H1 (cell line): ENCODE measurements around the gene SHC1. TPM values are rescaled to one million over a fixed set of nuclear protein-coding genes. Genes with fewer than 3 reads are reported as not detected.

Experiments
- CTCF ChIA-PET: fragments of 300-600 bp; sonication (Branson Sonifier 250); formaldehyde crosslinking; loops from one replicate; lab custom pipeline; 2021; ENCODE audit not compliant: partially characterized antibody; lab: Charles Lee
- POLR2A ChIA-PET: fragments of 300-600 bp; sonication (Branson Sonifier 250); formaldehyde crosslinking; loops from one replicate; lab custom pipeline; 2021; ENCODE audit warnings: inconsistent platforms; ENCODE audit not compliant: partially characterized antibody; lab: Charles Lee
- DNase-seq, 2 experiments: peaks; one replicate each; pipeline versions ENCODE4 v3.0.0 to v3.0.0-alpha.2; 2010 to 2022; ENCODE audit warnings: low spot score in 2 of 2, low read depth in 1 of 2, mixed read lengths in 1 of 2
- FAIRE-seq: peaks from 2 replicates; lab custom pipeline; 2011; peaks lifted over from hg19 to GRCh38; lab: Jason Lieb, UNC
- H2AFZ ChIP-seq: 2 replicates; pipeline ENCODE4 v1.8.1; 2012; ENCODE audit warnings: low read length, inconsistent platforms
- H2AK5ac ChIP-seq: 2 replicates; pipeline ENCODE4 v1.6.1; 2013; ENCODE audit warnings: low read depth, low read length
- H2BK120ac ChIP-seq: replicated peaks from 2 replicates; pipeline ENCODE3; 2013; ENCODE audit warnings: low read depth, low read length, inconsistent platforms
- H2BK12ac ChIP-seq: 2 replicates; pipeline ENCODE4 v1.6.1; 2013; ENCODE audit warnings: low read depth, low read length
- H2BK15ac ChIP-seq: 2 replicates; pipeline ENCODE4 v1.6.1; 2013; ENCODE audit warnings: low read length
- H2BK20ac ChIP-seq: 2 replicates; pipeline ENCODE4 v1.6.1; 2013; ENCODE audit warnings: low read length
- H2BK5ac ChIP-seq: 2 replicates; pipeline ENCODE4 v1.6.1; 2013; ENCODE audit warnings: low read depth, low read length
- H3K14ac ChIP-seq: 2 replicates; pipeline ENCODE4 v1.6.1; 2013; ENCODE audit warnings: inconsistent platforms; ENCODE audit not compliant: insufficient read length
- H3K18ac ChIP-seq: 2 replicates; pipeline ENCODE4 v1.6.1; 2013; ENCODE audit warnings: low read length; ENCODE audit errors: extremely low read depth
- H3K23ac ChIP-seq: 2 replicates; pipeline ENCODE4 v1.6.1; 2013; ENCODE audit warnings: inconsistent platforms; ENCODE audit not compliant: insufficient read length
- H3K23me2 ChIP-seq: 2 replicates; pipeline ENCODE4 v1.6.1; 2013; ENCODE audit warnings: low read depth, low read length
- H3K27ac ChIP-seq: 2 replicates; pipeline ENCODE4 v1.6.1; 2011; ENCODE audit warnings: low read depth, low read length, inconsistent platforms
- H3K27me3 ChIP-seq, 4 experiments: replicated peaks in 1 of 4; 1 replicate in 1 of 4; 2 replicates in 3 of 4; pipeline versions ENCODE4 v1.6.1 to v1.8.1; 2011 to 2013; ENCODE audit warnings: low read length in 3 of 4, mild to moderate bottlenecking in 3 of 4, inconsistent platforms in 2 of 4, mixed read lengths in 2 of 4, moderate library complexity in 1 of 4; ENCODE audit not compliant: control insufficient read depth in 3 of 4, insufficient read depth in 3 of 4; ENCODE audit errors: extremely low read depth in 1 of 4
- H3K36me3 ChIP-seq, 4 experiments: 2 replicates each; pipeline versions ENCODE4 v1.6.1 to v1.8.1; 2011 to 2013; ENCODE audit warnings: mild to moderate bottlenecking in 4 of 4, low read length in 3 of 4, moderate library complexity in 2 of 4, control low read depth in 1 of 4, inconsistent platforms in 1 of 4; ENCODE audit not compliant: insufficient read depth in 4 of 4, control insufficient read depth in 2 of 4
- H3K4ac ChIP-seq: replicated peaks from 2 replicates; pipeline ENCODE3; 2013; ENCODE audit warnings: low read length, low read depth, mixed read lengths, inconsistent platforms; ENCODE audit not compliant: insufficient read length
- H3K4me1 ChIP-seq, 4 experiments: replicated peaks in 1 of 4; 1 replicate in 1 of 4; 2 replicates in 3 of 4; pipeline versions ENCODE4 v1.6.1 to v1.8.1; 2011 to 2013; ENCODE audit warnings: low read length in 3 of 4, inconsistent platforms in 2 of 4, mixed read lengths in 1 of 4; ENCODE audit not compliant: insufficient read depth in 4 of 4, control insufficient read depth in 3 of 4
- H3K4me2 ChIP-seq, 2 experiments: 2 replicates each; pipeline versions ENCODE4 v1.6.1 to v1.8.1; 2011 to 2013; ENCODE audit warnings: low read depth in 2 of 2, low read length in 2 of 2, control low read depth in 1 of 2, inconsistent platforms in 1 of 2, mild to moderate bottlenecking in 1 of 2; ENCODE audit not compliant: insufficient read depth in 1 of 2
- H3K4me3 ChIP-seq, 4 experiments: fragments of 200-600, 300-600 bp in 1 of 4; sonication (generic), shearing (Covaris generic), sonication (Bioruptor Twin) in 1 of 4; 2 replicates each; pipeline versions ENCODE4 v1.5.1 to v1.8.1; 2011 to 2016; ENCODE audit warnings: low read length in 4 of 4, low read depth in 3 of 4, control low read depth in 2 of 4, inconsistent platforms in 2 of 4, mild to moderate bottlenecking in 2 of 4, mixed read lengths in 1 of 4, moderate library complexity in 1 of 4; ENCODE audit not compliant: insufficient read depth in 2 of 4; ENCODE audit errors: extremely low read depth in 1 of 4
- H3K56ac ChIP-seq: replicated peaks from 2 replicates; pipeline ENCODE3; 2013; ENCODE audit warnings: low read depth, mild to moderate bottlenecking, mixed read lengths, low read length, inconsistent platforms; ENCODE audit not compliant: insufficient read length
- H3K79me1 ChIP-seq: 2 replicates; pipeline ENCODE4 v1.6.1; 2013; ENCODE audit warnings: low read depth, low read length, control low read depth
- H3K79me2 ChIP-seq, 2 experiments: 2 replicates each; pipeline versions ENCODE4 v1.6.1 to v1.8.1; 2012 to 2013; ENCODE audit warnings: low read length in 2 of 2, mild to moderate bottlenecking in 2 of 2, inconsistent platforms in 1 of 2; ENCODE audit not compliant: insufficient read depth in 2 of 2, control insufficient read depth in 1 of 2
- H3K9ac ChIP-seq, 4 experiments: replicated peaks in 1 of 4; 1 replicate in 1 of 4; 2 replicates in 3 of 4; pipeline versions ENCODE4 v1.6.1 to v1.8.1; 2011 to 2013; ENCODE audit warnings: low read depth in 3 of 4, low read length in 3 of 4, control low read depth in 2 of 4, mild to moderate bottlenecking in 2 of 4, moderate library complexity in 2 of 4, inconsistent platforms in 1 of 4; ENCODE audit errors: extremely low read depth in 1 of 4
- H3K9me3 ChIP-seq, 2 experiments: 2 replicates each; pipeline versions ENCODE4 v1.6.1 to v1.8.1; 2012 to 2013; ENCODE audit warnings: mild to moderate bottlenecking in 2 of 2, moderate library complexity in 2 of 2, control low read depth in 1 of 2, inconsistent platforms in 1 of 2, low read depth in 1 of 2, low read length in 1 of 2, mixed read lengths in 1 of 2; ENCODE audit not compliant: insufficient read depth in 2 of 2
- H4K20me1 ChIP-seq, 2 experiments: replicated peaks in 1 of 2; 2 replicates each; pipeline versions ENCODE3 to v1.8.1; 2011 to 2013; ENCODE audit warnings: inconsistent platforms in 2 of 2, low read length in 2 of 2, mild to moderate bottlenecking in 1 of 2; ENCODE audit not compliant: insufficient read depth in 2 of 2, control insufficient read depth in 1 of 2
- H4K5ac ChIP-seq: 2 replicates; pipeline ENCODE4 v1.6.1; 2013; ENCODE audit warnings: low read length, low read depth, mixed read lengths, inconsistent platforms; ENCODE audit not compliant: insufficient read length
- H4K8ac ChIP-seq: 2 replicates; pipeline ENCODE4 v1.8.0; 2013; ENCODE audit warnings: mild to moderate bottlenecking, moderate library complexity, low read length, inconsistent platforms; ENCODE audit not compliant: insufficient read depth; ENCODE audit errors: extremely low read depth
- H4K91ac ChIP-seq: replicated peaks from 2 replicates; pipeline ENCODE3; 2013; ENCODE audit warnings: low read length, mixed read lengths, inconsistent platforms; ENCODE audit not compliant: insufficient read length
- CEBPB ChIP-seq: IDR thresholded peaks from 2 replicates; pipeline ENCODE4 v1.6.1; 2012; ENCODE audit warnings: low read depth, low read length
- FOSL1 ChIP-seq: IDR thresholded peaks from 2 replicates; pipeline ENCODE4 v1.6.1; 2011; ENCODE audit warnings: mild to moderate bottlenecking, low read depth, low read length, moderate library complexity; ENCODE audit not compliant: insufficient read depth
- HDAC2 ChIP-seq, 2 experiments: fragments of 300-600 bp in 1 of 2; sonication (generic) in 1 of 2; IDR thresholded peaks; 2 replicates each; pipeline ENCODE4 v1.6.1; 2011 to 2012; ENCODE audit warnings: low read depth in 2 of 2, low read length in 2 of 2, mild to moderate bottlenecking in 2 of 2, moderate library complexity in 2 of 2, borderline replicate concordance in 1 of 2, inconsistent platforms in 1 of 2
- JUN ChIP-seq: IDR thresholded peaks from 2 replicates; pipeline ENCODE4 v1.6.1; 2011; ENCODE audit warnings: low read depth, mild to moderate bottlenecking, improper control_type of control experiment, low read length
- KDM1A ChIP-seq: fragments of 200-600, 300-600 bp; sonication (generic); IDR thresholded peaks from 2 replicates; pipeline ENCODE4 v1.7.1; 2016; ENCODE audit warnings: mild to moderate bottlenecking, low read length, borderline replicate concordance
- POLR2A ChIP-seq, 2 experiments: IDR thresholded peaks; 1 replicate in 1 of 2; 2 replicates in 1 of 2; pipeline ENCODE4 v1.6.1; 2011; ENCODE audit warnings: low read depth in 2 of 2, low read length in 2 of 2, mild to moderate bottlenecking in 2 of 2; ENCODE audit errors: control extremely low read depth in 1 of 2
- RFX5 ChIP-seq: IDR thresholded peaks from 2 replicates; pipeline ENCODE4 v1.6.1; 2011; ENCODE audit warnings: low read depth, low read length, improper control_type of control experiment, borderline replicate concordance
- SAP30 ChIP-seq: fragments of 300-600 bp; sonication (generic); IDR thresholded peaks from 2 replicates; pipeline ENCODE4 v1.7.1; 2012; ENCODE audit warnings: low read length, moderate library complexity, mild to moderate bottlenecking, inconsistent platforms; ENCODE audit not compliant: insufficient read depth, insufficient replicate concordance
- SIN3A ChIP-seq, 2 experiments: IDR thresholded peaks in 1 of 2; conservative IDR thresholded peaks in 1 of 2; 2 replicates each; pipeline ENCODE4 v1.6.1; 2011 to 2012; ENCODE audit warnings: low read length in 2 of 2, improper control_type of control experiment in 1 of 2, low read depth in 1 of 2, mild to moderate bottlenecking in 1 of 2
- SIX5 ChIP-seq: IDR thresholded peaks from 2 replicates; pipeline ENCODE4 v1.6.1; 2011; ENCODE audit warnings: mild to moderate bottlenecking, low read depth, low read length
- SP1 ChIP-seq: IDR thresholded peaks from 2 replicates; pipeline ENCODE4 v1.6.1; 2011; ENCODE audit warnings: low read depth, low read length
- SRF ChIP-seq: IDR thresholded peaks from 2 replicates; pipeline ENCODE4 v1.6.1; 2011; ENCODE audit warnings: mild to moderate bottlenecking, low read depth, low read length, moderate library complexity
- TAF1 ChIP-seq: IDR thresholded peaks from 2 replicates; pipeline ENCODE4 v1.6.1; 2011; ENCODE audit warnings: mild to moderate bottlenecking, low read depth, low read length
- YY1 ChIP-seq: IDR thresholded peaks from 2 replicates; pipeline ENCODE4 v1.6.1; 2011; ENCODE audit warnings: low read depth, mild to moderate bottlenecking, low read length
- WGBS, 2 experiments: shearing (Covaris generic) in 1 of 2; methylation state at CpG; one replicate each; pipeline versions ENCODE4 v1.1.6 to v1.1.7; 2013 to 2015; ENCODE audit warnings: low lambda C conversion rate in 2 of 2, mixed read lengths in 2 of 2, inconsistent platforms in 1 of 2, low coverage in 1 of 2, missing lambda C conversion rate in 1 of 2; ENCODE audit not compliant: insufficient replicate concordance in 2 of 2, insufficient coverage in 1 of 2, insufficient read length in 1 of 2; ENCODE audit errors: extremely low coverage in 1 of 2, missing lambda C conversion rate in 1 of 2; 5-methylcytosine and 5-hydroxymethylcytosine counted together
- polyA plus RNA-seq, 7 experiments: library from polyadenylated mRNA; depleted of rRNA in 3 of 7; stranded (reverse) in 5 of 7; unstranded in 2 of 7; fragments of >200 nt in 5 of 7; fragments of 200-250 nt in 2 of 7; gene quantifications; 1 replicate in 5 of 7; 2 replicates in 1 of 7; 4 replicates in 1 of 7; pipeline versions ENCODE4 v1.2.1 to v1.2.3, GENCODE V29; 2011 to 2013; ENCODE audit warnings: missing spikeins in 2 of 7, mixed read lengths in 2 of 7
- total RNA-seq: library from RNA; stranded (reverse); fragmentation: NEBNext Ultra II Directional; extraction: Animal tissue kit (Norgen Biotek cat#: 25700); gene quantifications from 2 replicates; pipeline ENCODE4 v1.2.1, GENCODE V29; 2021

The SHC1 gene
- total and polyA plus RNA-seq, 2 of the 8 experiments (the other 6 are each of a cell fraction or from before 2014, with no cell fraction given): 177 to 212 TPM

GRCh38 chr1:154952664-154953063 lies 17.9 kb downstream of the SHC1 start:
- H2BK15ac ChIP-seq: no peak overlapping the region
- H3K79me2 ChIP-seq: peaks cover 0 to 3% of the 10 kb centered on the region in 2 experiments; a peak in 2 of 4 replicates
- POLR2A ChIA-PET: interaction anchor here (0.8 to 18.6 kb wide), 7 partner anchors 9 to 31 kb away, joined by 3 to 662 read pairs (median 7); partner anchors contain the start of genes CKS1B, FLAD1, LENEP and PMVK
- H3K9ac ChIP-seq: no peak overlapping the region
- H3K14ac ChIP-seq: no peak overlapping the region
- WGBS, 2 experiments: 91% methylated on average over 6 of the region's 6 CpGs; no CpG with 5 or more reads in 1 of the 2 experiments
- no peak overlapping the region for H2BK120ac ChIP-seq
- H3K36me3 ChIP-seq: peaks cover 0 to 4% (median 0%) of the 10 kb centered on the region in 4 experiments; a peak in 1 of 8 replicates
- FAIRE-seq: no peak
- DNase-seq: no peak
- no peak overlapping the region for H3K23ac ChIP-seq
- H2BK5ac ChIP-seq: no peak overlapping the region
- H3K18ac ChIP-seq: no peak overlapping the region
- H4K91ac ChIP-seq: no peak overlapping the region
- H3K4me3 ChIP-seq: no peak overlapping the region
- no peak overlapping the region for H3K4me2 ChIP-seq
- H3K27me3 ChIP-seq: no peaks in the 10 kb centered on the region; a peak in 2 of 7 replicates
- H3K9me3 ChIP-seq: no peaks in the 10 kb centered on the region
- H2AFZ ChIP-seq: no peak overlapping the region
- CTCF ChIA-PET: interaction anchor here (0.8 to 9.8 kb wide), 6 partner anchors 18 to 180 kb away, joined by 3 to 132 read pairs (median 4); partner anchors contain the start of genes LENEP and SHC1
- no peak overlapping the region for H3K27ac ChIP-seq
- H4K20me1 ChIP-seq: peaks cover 1 to 8% of the 10 kb centered on the region in 2 experiments
- no peak overlapping the region for H4K8ac ChIP-seq
- peaks cover 0 to 28% (median 8%) of the 10 kb centered on the region in 4 experiments; a peak in 6 of 7 replicates for H3K4me1 ChIP-seq
- H3K4ac ChIP-seq: no peak overlapping the region
- H2AK5ac ChIP-seq: no peak overlapping the region
- H4K5ac ChIP-seq: no peak overlapping the region
- H2BK12ac ChIP-seq: no peak overlapping the region
- peaks cover 5% of the 10 kb centered on the region for H3K23me2 ChIP-seq
- H3K79me1 ChIP-seq: 0 out of 2 replicates have a peak, but pooled peaks cover 6% of the 10 kb centered on the region
- no peak overlapping the region for H3K56ac ChIP-seq
- no peak overlapping the region for H2BK20ac ChIP-seq
- TF ChIP-seq CEBPB (no peak), JUN (no peak), SAP30 (no peak), HDAC2 (IDR thresholded peaks at IDR 0.05; ENCODE audit: borderline replicate concordance in 1 of 2, low read depth in 2 of 2, low read length in 2 of 2) (no peak), RFX5 (no peak), KDM1A (no peak), TAF1 (no peak), FOSL1 (no peak), YY1 (no peak), POLR2A (IDR thresholded peaks at IDR 0.05; ENCODE audit: control extremely low read depth in 1 of 2, low read depth in 2 of 2, low read length in 2 of 2) (no peak), SIN3A (conservative IDR thresholded peaks at IDR 0.05 in 1 of 2, IDR thresholded peaks at IDR 0.05 in 1 of 2; ENCODE audit: low read depth in 1 of 2, low read length in 2 of 2) (no peak), SP1 (no peak), SRF (no peak), SIX5 (no peak)
